HCT116 (cell line): Measurements from ENCODE around the gene DDX47. TPM values are rescaled to one million over a fixed set of nuclear protein-coding genes. Genes with fewer than 3 reads are reported as not detected.

Experiments used
- ATAC-seq: fragments of 200-7000 bp; cut with Tn5 transposase; 2 replicates; pipeline ENCODE4 v1.9.1; 2020; ENCODE audit warnings: mild to moderate bottlenecking, moderate library complexity
- BruUV-seq: library from RNA; stranded (reverse); fragments of 400-500 nt; replicated peaks from 2 replicates; lab custom pipeline; 2021; lab: Mats Ljungman, UMichigan
- CTCF ChIA-PET: fragments of 300-600 bp; sonication (Branson Sonifier 250); formaldehyde crosslinking; loops from one replicate; lab custom pipeline; 2021; ENCODE audit warnings: antibody characterized with exemption; lab: Charles Lee
- POLR2A ChIA-PET: fragments of 300-600, 350-600 bp; sonication (Branson Sonifier 250); formaldehyde crosslinking; loops from one replicate; lab custom pipeline; 2021; ENCODE audit warnings: antibody characterized with exemption; lab: Charles Lee
- RAD21 ChIA-PET, 2 experiments: fragments of 300-600 bp; sonication (Branson Sonifier 250); formaldehyde crosslinking; loops; one replicate each; lab custom pipeline; 2023; ENCODE audit warnings: low total read pairs in 2 of 2; ENCODE audit not compliant: uncharacterized antibody in 2 of 2, unreplicated experiment in 2 of 2, low non-redundant PET in 1 of 2; lab: Charles Lee
- DNase-seq: peaks from one replicate; pipeline ENCODE4 v3.0.0-alpha.2; 2010; ENCODE audit warnings: low read depth, low spot score
- H2AFZ ChIP-seq: fragments of 200-600 bp; shearing (Covaris generic), sonication (generic); 2 replicates; pipeline ENCODE4 v1.6.1; 2017; ENCODE audit warnings: low read depth, mixed run types, mixed read lengths, antibody characterized with exemption, low read length; ENCODE audit not compliant: poor library complexity, severe bottlenecking
- H3K27ac ChIP-seq: 2 replicates; pipeline ENCODE4 v1.5.1; 2012; ENCODE audit warnings: low read depth, low read length
- H3K27me3 ChIP-seq: fragments of 200-600 bp; sonication (generic); 2 replicates; pipeline ENCODE4 v1.6.1; 2016; ENCODE audit warnings: mixed run types, low read length, mixed read lengths; ENCODE audit not compliant: insufficient read depth
- H3K36me3 ChIP-seq, 2 experiments: fragments of 200-500 bp in 1 of 2; fragments of 200-600 bp in 1 of 2; sonication (Bioruptor generic) in 1 of 2; sonication (generic) in 1 of 2; 2 replicates each; pipeline versions ENCODE4 v1.5.1 to v1.6.1; 2014 to 2016; ENCODE audit warnings: low read length in 2 of 2, inconsistent platforms in 1 of 2, mixed read lengths in 1 of 2, mixed run types in 1 of 2; ENCODE audit not compliant: insufficient read depth in 2 of 2, control insufficient read depth in 1 of 2
- H3K4me1 ChIP-seq, 2 experiments: fragments of 200-600 bp in 1 of 2; sonication (generic) in 1 of 2; 2 replicates each; pipeline versions ENCODE4 v1.5.1 to v1.6.1; 2012 to 2017; ENCODE audit warnings: low read length in 2 of 2, inconsistent platforms in 1 of 2, mild to moderate bottlenecking in 1 of 2, mixed read lengths in 1 of 2, mixed run types in 1 of 2, moderate library complexity in 1 of 2; ENCODE audit not compliant: insufficient read depth in 2 of 2, control insufficient read depth in 1 of 2
- H3K4me2 ChIP-seq: fragments of 200-600 bp; sonication (generic); 2 replicates; pipeline ENCODE4 v1.6.1; 2017; ENCODE audit warnings: mixed run types, low read length, mixed read lengths
- H3K4me3 ChIP-seq, 2 experiments: fragments of 200-600 bp in 1 of 2; sonication (generic) in 1 of 2; replicated peaks in 1 of 2; 2 replicates each; pipeline ENCODE4 v1.5.1; 2011 to 2016; ENCODE audit warnings: low read length in 2 of 2, control low read depth in 1 of 2, low read depth in 1 of 2, mild to moderate bottlenecking in 1 of 2, mixed read lengths in 1 of 2, mixed run types in 1 of 2
- H3K79me2 ChIP-seq: fragments of 200-600 bp; sonication (generic); 2 replicates; pipeline ENCODE4 v1.6.1; 2017; ENCODE audit warnings: mild to moderate bottlenecking, mixed run types, low read length, moderate library complexity, mixed read lengths; ENCODE audit not compliant: insufficient read depth
- H3K9ac ChIP-seq: fragments of 200-600 bp; sonication (generic); 2 replicates; pipeline ENCODE4 v1.6.1; 2016; ENCODE audit warnings: low read length, mixed read lengths
- H3K9me2 ChIP-seq: fragments of 200-600 bp; sonication (generic), shearing (Covaris generic); 2 replicates; pipeline ENCODE4 v1.6.1; 2017; ENCODE audit warnings: mixed run types, mild to moderate bottlenecking, moderate library complexity; ENCODE audit not compliant: insufficient read depth
- H3K9me3 ChIP-seq, 2 experiments: fragments of 200-500 bp in 1 of 2; fragments of 200-600 bp in 1 of 2; sonication (Bioruptor generic) in 1 of 2; sonication (generic) in 1 of 2; 2 replicates each; pipeline ENCODE4 v1.6.1; 2014 to 2017; ENCODE audit warnings: low read length in 2 of 2, mixed read lengths in 2 of 2, inconsistent platforms in 1 of 2, low read depth in 1 of 2, mild to moderate bottlenecking in 1 of 2, mixed run types in 1 of 2, moderate library complexity in 1 of 2; ENCODE audit not compliant: control insufficient read depth in 1 of 2, insufficient read depth in 1 of 2
- H4K20me1 ChIP-seq: fragments of 200-600 bp; sonication (generic), shearing (Covaris generic); 2 replicates; pipeline ENCODE4 v1.6.1; 2017; ENCODE audit warnings: mixed run types, mild to moderate bottlenecking, moderate library complexity; ENCODE audit not compliant: insufficient read depth
- ATF3 ChIP-seq: IDR thresholded peaks from 2 replicates; pipeline ENCODE4 v1.6.1; 2012
- CBX3 ChIP-seq: IDR thresholded peaks from 2 replicates; pipeline ENCODE4 v1.6.1; 2012; ENCODE audit warnings: low read depth
- CEBPB ChIP-seq: IDR thresholded peaks from 2 replicates; pipeline ENCODE4 v1.6.1; 2012; ENCODE audit warnings: low read depth
- EGR1 ChIP-seq: IDR thresholded peaks from 2 replicates; pipeline ENCODE4 v1.6.1; 2012; ENCODE audit warnings: low read depth
- ELF1 ChIP-seq: IDR thresholded peaks from 2 replicates; pipeline ENCODE4 v1.6.1; 2012; ENCODE audit warnings: low read depth, borderline replicate concordance
- EZH2 ChIP-seq: fragments of 200-600 bp; sonication (generic); IDR thresholded peaks from 2 replicates; pipeline ENCODE4 v1.6.1; 2017; ENCODE audit warnings: antibody characterized with exemption, mixed run types
- EZH2phosphoT487 ChIP-seq: fragments of 200-600 bp; IDR thresholded peaks from 2 replicates; pipeline ENCODE4 v1.6.1; 2018; ENCODE audit warnings: antibody characterized with exemption, borderline replicate concordance
- FOSL1 ChIP-seq: IDR thresholded peaks from 2 replicates; pipeline ENCODE4 v1.6.1; 2012; ENCODE audit warnings: low read depth
- MAX ChIP-seq: IDR thresholded peaks from 2 replicates; pipeline ENCODE4 v1.6.1; 2012
- POLR2A ChIP-seq: IDR thresholded peaks from 2 replicates; pipeline ENCODE4 v1.7.0; 2011; ENCODE audit warnings: borderline replicate concordance; ENCODE audit not compliant: insufficient read depth, insufficient read length; ENCODE audit errors: extremely low read depth
- POLR2AphosphoS5 ChIP-seq: IDR thresholded peaks from 2 replicates; pipeline ENCODE4 v1.6.1; 2011; ENCODE audit warnings: mild to moderate bottlenecking, low read depth, low read length, moderate library complexity
- RAD21 ChIP-seq: IDR thresholded peaks from 2 replicates; pipeline ENCODE4 v1.6.1; 2012; ENCODE audit warnings: low read depth, mild to moderate bottlenecking
- REST ChIP-seq: IDR thresholded peaks from 2 replicates; pipeline ENCODE4 v1.6.1; 2012; ENCODE audit warnings: low read depth
- SIN3A ChIP-seq: IDR thresholded peaks from 2 replicates; pipeline ENCODE4 v1.6.1; 2012; ENCODE audit warnings: low read depth
- SP1 ChIP-seq: IDR thresholded peaks from 2 replicates; pipeline ENCODE4 v1.6.1; 2012; ENCODE audit warnings: low read depth
- SRF ChIP-seq: IDR thresholded peaks from 2 replicates; pipeline ENCODE4 v1.6.1; 2012; ENCODE audit warnings: low read depth
- YY1 ChIP-seq: IDR thresholded peaks from 2 replicates; pipeline ENCODE4 v1.6.1; 2011; ENCODE audit warnings: low read length, low read depth, moderate library complexity, mild to moderate bottlenecking; ENCODE audit not compliant: insufficient replicate concordance; ENCODE audit errors: extremely low read depth
- ZBTB33 ChIP-seq: IDR thresholded peaks from 2 replicates; pipeline ENCODE4 v1.6.1; 2011; ENCODE audit warnings: mild to moderate bottlenecking, low read length, moderate library complexity; ENCODE audit not compliant: insufficient replicate concordance; ENCODE audit errors: extremely low read depth
- ZNF274 ChIP-seq: fragments of 200-500 bp; sonication (Bioruptor generic); IDR thresholded peaks from 2 replicates; pipeline ENCODE4 v1.6.1; 2014; ENCODE audit warnings: mild to moderate bottlenecking, low read depth, low read length, inconsistent platforms
- intact Hi-C: fragments of 100-400 bp; cut with micrococcal nuclease; formaldehyde crosslinking; loops from 2 replicates; pipeline ENCODE4 v1.10.0; 2022
- total RNA-seq: library from RNA; stranded (reverse); gene quantifications from one replicate; pipeline ENCODE4 v1.2.1, GENCODE V29; 2021; ENCODE audit not compliant: unreplicated experiment
- TF ChIP-seq, protein P1 (sequence below), 3 experiments: fragments of 200-600 bp in 1 of 3; sonication (generic) in 1 of 3; IDR thresholded peaks in 2 of 3; conservative IDR thresholded peaks in 1 of 3; 2 replicates each; pipeline ENCODE4 v1.5.1; 2012 to 2017; ENCODE audit warnings: low read depth in 2 of 3, low read length in 2 of 3, antibody characterized with exemption in 1 of 3, borderline replicate concordance in 1 of 3, control low read depth in 1 of 3, mild to moderate bottlenecking in 1 of 3, mixed read lengths in 1 of 3, mixed run types in 1 of 3, moderate library complexity in 1 of 3; ENCODE audit not compliant: insufficient read depth in 1 of 3

Gene DDX47
- total RNA-seq, 1 experiment from 2014 or later: 103 TPM

DNA sequence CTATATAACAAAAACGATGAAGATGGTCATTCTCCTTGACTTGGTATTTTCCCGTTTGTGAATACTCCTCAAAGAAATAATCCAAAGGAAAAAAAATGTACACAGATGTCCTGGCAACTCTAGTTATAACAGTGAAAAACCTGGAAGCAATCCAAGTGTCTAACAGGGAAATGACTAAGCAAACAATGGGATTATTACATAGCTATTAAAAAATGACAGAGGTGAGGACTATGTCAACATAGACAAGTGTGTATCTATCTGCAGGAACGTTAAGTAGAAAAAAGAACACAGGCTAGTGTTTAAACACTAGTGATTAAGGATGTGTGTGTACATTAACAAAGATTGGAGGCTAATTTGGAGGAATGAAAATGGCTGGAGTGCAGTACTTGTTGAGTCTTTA lies 33.6 kb upstream of the DDX47 start:
- BruUV-seq: no TSS peak
- no peak for DNase-seq
- TF ChIP-seq ZNF274: no peak
- TF ChIP-seq CBX3: peak; percentile 27; the same call in 1 of the 2 replicates
- no peak for TF ChIP-seq EZH2phosphoT487
- TF ChIP-seq POLR2AphosphoS5: no peak
- no peak for TF ChIP-seq RAD21
- no peak for TF ChIP-seq POLR2A
- TF ChIP-seq SRF: no peak
- no peak for TF ChIP-seq EGR1
- TF ChIP-seq ZBTB33: no peak
- no peak for TF ChIP-seq ELF1
- no peak for TF ChIP-seq SIN3A
- peak; percentile 22; the same call in 1 of the 2 replicates for TF ChIP-seq SP1
- TF ChIP-seq MAX: no peak
- TF ChIP-seq REST: no peak
- 0 out of 2 replicates have a peak, but pooled peaks have one; percentile 24 for TF ChIP-seq CEBPB
- TF ChIP-seq ATF3: no peak
- TF ChIP-seq YY1: no peak
- no peak for TF ChIP-seq EZH2
- peak; percentile 55 for TF ChIP-seq FOSL1
- TF ChIP-seq, protein P1, sequence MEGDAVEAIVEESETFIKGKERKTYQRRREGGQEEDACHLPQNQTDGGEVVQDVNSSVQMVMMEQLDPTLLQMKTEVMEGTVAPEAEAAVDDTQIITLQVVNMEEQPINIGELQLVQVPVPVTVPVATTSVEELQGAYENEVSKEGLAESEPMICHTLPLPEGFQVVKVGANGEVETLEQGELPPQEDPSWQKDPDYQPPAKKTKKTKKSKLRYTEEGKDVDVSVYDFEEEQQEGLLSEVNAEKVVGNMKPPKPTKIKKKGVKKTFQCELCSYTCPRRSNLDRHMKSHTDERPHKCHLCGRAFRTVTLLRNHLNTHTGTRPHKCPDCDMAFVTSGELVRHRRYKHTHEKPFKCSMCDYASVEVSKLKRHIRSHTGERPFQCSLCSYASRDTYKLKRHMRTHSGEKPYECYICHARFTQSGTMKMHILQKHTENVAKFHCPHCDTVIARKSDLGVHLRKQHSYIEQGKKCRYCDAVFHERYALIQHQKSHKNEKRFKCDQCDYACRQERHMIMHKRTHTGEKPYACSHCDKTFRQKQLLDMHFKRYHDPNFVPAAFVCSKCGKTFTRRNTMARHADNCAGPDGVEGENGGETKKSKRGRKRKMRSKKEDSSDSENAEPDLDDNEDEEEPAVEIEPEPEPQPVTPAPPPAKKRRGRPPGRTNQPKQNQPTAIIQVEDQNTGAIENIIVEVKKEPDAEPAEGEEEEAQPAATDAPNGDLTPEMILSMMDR (IDR thresholded peaks at IDR 0.05 in 2 of 3, conservative IDR thresholded peaks at IDR 0.05 in 1 of 3; ENCODE audit: borderline replicate concordance in 1 of 3, insufficient read depth in 1 of 3, low read depth in 2 of 3, low read length in 2 of 3): no peak

More for the DNA sequence above, 33.6 kb upstream of the DDX47 start:
- 0 out of 4 replicates have a peak overlapping the region, but pooled peaks of 1 of the 2 experiments have one; percentile 7 for H3K4me3 ChIP-seq
- H3K4me1 ChIP-seq: peaks cover 14 to 18% of the 10 kb centered on the region in 2 experiments; a peak in 3 of 4 replicates
- H4K20me1 ChIP-seq: no peaks in the 10 kb centered on the region
- POLR2A ChIA-PET: interaction anchor here (1.1 kb wide), 1 partner anchor 24 kb away, joined by 4 read pairs; no protein-coding TSS in a partner anchor
- H3K36me3 ChIP-seq: no peaks in the 10 kb centered on the region
- RAD21 ChIA-PET: no interaction called here
- no peaks in the 10 kb centered on the region for H3K79me2 ChIP-seq
- peak; percentile 66 for ATAC-seq
- no peaks in the 10 kb centered on the region for H3K27me3 ChIP-seq
- no peak overlapping the region for H3K27ac ChIP-seq
- peak overlapping the region; percentile 70 for H3K4me2 ChIP-seq
- CTCF ChIA-PET: interaction anchor here (1.3 to 2.1 kb wide), 2 partner anchors 10 to 42 kb away, joined by 5 to 6 read pairs; no protein-coding TSS in a partner anchor
- no peaks in the 10 kb centered on the region for H3K9me2 ChIP-seq
- H3K9ac ChIP-seq: peak overlapping the region; percentile 19; the same call in 1 of the 2 replicates
- H2AFZ ChIP-seq: peak overlapping the region; percentile 70
- intact Hi-C loops: no loop called here
- no peaks in the 10 kb centered on the region for H3K9me3 ChIP-seq
